Skeletal muscle satellite cell (primary cell): ENCODE results near the gene NTN4.
"Not testable (repeated sequence)": the region's sequence is repeated elsewhere in the genome, so short reads cannot be mapped to it uniquely, and the experiment has no call there.

Source experiments
- H3K27me3 ChIP-seq: 2 replicates; pipeline ENCODE4 v1.7.0; 2013; ENCODE audit warnings: low read length; ENCODE audit not compliant: control insufficient read depth, insufficient read depth
- H3K36me3 ChIP-seq: 2 replicates; pipeline ENCODE4 v1.7.0; 2013; ENCODE audit warnings: mild to moderate bottlenecking, control low read depth, low read length; ENCODE audit not compliant: insufficient read depth
- H3K4me1 ChIP-seq: 2 replicates; pipeline ENCODE4 v1.7.0; 2013; ENCODE audit warnings: low read length; ENCODE audit not compliant: control insufficient read depth, insufficient read depth
- H3K4me2 ChIP-seq: 2 replicates; pipeline ENCODE4 v1.7.0; 2013; ENCODE audit warnings: mild to moderate bottlenecking, low read length
- H3K4me3 ChIP-seq: 2 replicates; pipeline ENCODE4 v1.7.0; 2013; ENCODE audit warnings: low read length
- H3K9ac ChIP-seq: 2 replicates; pipeline ENCODE4 v1.7.0; 2013; ENCODE audit warnings: mild to moderate bottlenecking, low read depth, low read length, moderate library complexity
- H3K9me3 ChIP-seq: replicated peaks from 2 replicates; pipeline ENCODE4 v1.7.0; 2013; ENCODE audit warnings: mild to moderate bottlenecking, control low read depth, low read length

NTN4 gene

DNA sequence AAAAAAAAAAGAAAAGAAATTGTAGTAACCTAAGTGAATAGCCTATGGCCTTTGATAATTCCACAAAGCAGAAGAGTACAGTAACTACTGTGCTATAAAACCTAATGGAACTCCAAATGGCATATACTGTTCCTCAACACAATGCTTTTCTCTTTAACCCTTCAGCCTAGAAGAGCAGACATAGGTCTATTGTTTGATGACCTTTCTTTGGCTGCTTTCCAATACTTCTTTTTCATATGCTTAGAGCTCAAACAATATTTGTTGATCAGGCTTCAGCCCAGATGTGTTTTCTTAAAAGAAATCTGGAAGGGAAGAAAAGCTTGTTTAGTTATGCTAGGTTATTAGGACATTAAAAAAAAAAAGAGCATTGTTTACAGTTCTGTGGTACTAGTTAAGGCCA, 116.4 kb downstream of the NTN4 start:
- Histone ChIP-seq H3K9me3 (no peaks in the 10 kb centered on the region), H3K4me1 (no peaks in the 10 kb centered on the region), H3K4me2 (no peak overlapping the region), H3K36me3 (peaks cover 6% of the 10 kb centered on the region), H3K27me3 (no peaks in the 10 kb centered on the region), H3K4me3 (no peak overlapping the region), H3K9ac (no peak overlapping the region)

DNA sequence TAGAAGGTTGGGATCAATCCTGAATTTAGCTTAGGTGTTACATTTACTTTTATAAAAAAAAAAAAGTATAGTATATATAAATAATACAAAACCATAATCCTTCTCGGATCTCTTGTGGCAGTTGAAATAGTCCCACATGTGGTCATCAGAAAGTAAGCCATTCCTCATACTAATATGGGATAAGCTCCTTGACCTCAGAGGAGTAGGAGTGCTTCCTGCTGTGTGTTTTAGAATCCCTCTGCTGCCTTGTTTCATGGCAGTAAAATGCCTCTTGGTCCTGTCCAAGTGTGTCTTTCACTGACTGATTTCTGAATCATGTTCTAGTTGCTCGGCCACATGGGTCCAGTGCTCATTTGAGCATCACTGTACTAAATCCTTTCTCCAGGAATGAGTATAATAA, 117.0 kb downstream of the NTN4 start:
- H3K36me3 ChIP-seq: peaks cover 3% of the 10 kb centered on the region
- no peaks in the 10 kb centered on the region for H3K4me1 ChIP-seq
- H3K4me2 ChIP-seq: no peak overlapping the region
- H3K9me3 ChIP-seq: no peaks in the 10 kb centered on the region
- H3K9ac ChIP-seq: no peak overlapping the region
- H3K4me3 ChIP-seq: no peak overlapping the region
- H3K27me3 ChIP-seq: no peaks in the 10 kb centered on the region

DNA sequence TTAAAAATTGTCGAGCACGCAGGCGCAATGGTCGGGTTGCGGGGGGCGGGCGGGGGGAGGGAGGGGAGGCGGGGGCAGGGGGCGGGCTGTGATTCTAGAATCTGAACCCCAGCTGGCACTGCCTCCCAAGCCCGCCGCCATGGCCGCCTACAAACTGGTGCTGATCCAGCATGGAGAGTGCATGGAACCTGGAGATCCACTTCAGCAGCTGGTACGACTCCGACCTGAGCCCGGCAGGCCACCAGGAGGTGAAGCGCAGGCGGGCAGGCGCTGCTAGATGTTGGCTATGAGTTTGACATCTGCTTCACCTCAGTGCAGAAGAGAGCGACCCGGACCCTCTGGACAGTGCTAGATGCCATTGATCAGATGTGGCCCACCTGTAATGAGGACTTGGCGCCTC, 118.4 kb downstream of the NTN4 start:
- no peaks in the 10 kb centered on the region for H3K27me3 ChIP-seq
- H3K36me3 ChIP-seq: peaks cover 3% of the 10 kb centered on the region
- H3K4me1 ChIP-seq: no peaks in the 10 kb centered on the region
- no peaks in the 10 kb centered on the region for H3K9me3 ChIP-seq
- H3K9ac ChIP-seq: no peak overlapping the region
- H3K4me3 ChIP-seq: no peak overlapping the region
- H3K4me2 ChIP-seq: no peak overlapping the region

DNA sequence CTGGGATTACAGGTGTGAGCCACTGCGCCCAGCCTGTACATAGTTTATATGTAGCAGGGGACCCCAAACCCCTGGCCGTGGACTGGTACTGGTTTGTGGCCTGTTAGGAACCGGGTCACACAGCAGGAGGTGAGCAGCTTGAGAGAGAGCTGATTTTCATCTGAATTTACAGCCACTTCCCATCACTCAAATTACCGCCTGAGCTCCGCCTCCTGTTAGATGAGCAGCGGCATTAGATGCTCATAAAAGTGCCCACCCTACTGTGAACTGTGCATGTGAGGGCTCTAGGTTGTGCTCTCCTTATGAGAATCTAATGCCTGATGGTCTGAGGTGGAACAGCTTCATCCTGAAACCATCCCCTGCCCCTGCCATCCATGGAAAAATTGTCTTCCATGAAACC, 119.3 kb downstream of the NTN4 start:
- Histone ChIP-seq H3K9me3 (no peaks in the 10 kb centered on the region), H3K4me2 (no peak overlapping the region), H3K9ac (no peak overlapping the region), H3K4me3 (no peak overlapping the region), H3K4me1 (no peaks in the 10 kb centered on the region), H3K27me3 (no peaks in the 10 kb centered on the region), H3K36me3 (peaks cover 3% of the 10 kb centered on the region)

GRCh38 chr12:95663525-95663924, 127.0 kb downstream of the NTN4 start:
- H3K9me3 ChIP-seq: no peaks in the 10 kb centered on the region
- H3K36me3 ChIP-seq: peaks cover 17% of the 10 kb centered on the region
- H3K27me3 ChIP-seq: no peaks in the 10 kb centered on the region
- no peak overlapping the region for H3K9ac ChIP-seq
- H3K4me2 ChIP-seq: no peak overlapping the region
- no peaks in the 10 kb centered on the region for H3K4me1 ChIP-seq
- H3K4me3 ChIP-seq: no peak overlapping the region

DNA sequence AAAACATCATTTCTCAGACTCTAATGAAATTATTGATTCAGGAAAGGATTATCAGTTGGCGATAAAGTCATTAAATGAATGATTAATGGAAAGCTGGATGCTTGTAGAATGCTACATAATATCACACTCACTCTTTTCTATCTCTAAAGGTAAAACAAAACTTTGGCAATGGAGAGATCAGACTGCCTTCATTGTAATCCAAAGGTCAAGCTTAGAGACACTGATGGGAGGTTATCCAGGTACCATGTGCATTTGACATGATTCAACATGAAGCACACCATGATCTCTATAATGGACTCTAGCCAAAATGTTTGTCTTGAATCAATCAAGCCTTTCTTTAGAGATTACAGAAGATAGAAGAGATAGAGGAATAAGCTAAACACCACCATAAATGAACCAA, 129.2 kb downstream of the NTN4 start:
- no peaks in the 10 kb centered on the region for H3K9me3 ChIP-seq
- H3K36me3 ChIP-seq: peaks cover 20% of the 10 kb centered on the region
- H3K27me3 ChIP-seq: no peaks in the 10 kb centered on the region
- no peaks in the 10 kb centered on the region for H3K4me1 ChIP-seq
- no peak overlapping the region for H3K4me3 ChIP-seq
- no peak overlapping the region for H3K4me2 ChIP-seq
- H3K9ac ChIP-seq: no peak overlapping the region

GRCh38 chr12:95658386-95658785, 132.2 kb downstream of the NTN4 start:
- Histone ChIP-seq H3K9ac (no peak overlapping the region), H3K9me3 (no peaks in the 10 kb centered on the region), H3K27me3 (no peaks in the 10 kb centered on the region), H3K4me2 (no peak overlapping the region), H3K36me3 (peaks cover 12% of the 10 kb centered on the region), H3K4me3 (no peak overlapping the region), H3K4me1 (peaks cover 12% of the 10 kb centered on the region)

DNA sequence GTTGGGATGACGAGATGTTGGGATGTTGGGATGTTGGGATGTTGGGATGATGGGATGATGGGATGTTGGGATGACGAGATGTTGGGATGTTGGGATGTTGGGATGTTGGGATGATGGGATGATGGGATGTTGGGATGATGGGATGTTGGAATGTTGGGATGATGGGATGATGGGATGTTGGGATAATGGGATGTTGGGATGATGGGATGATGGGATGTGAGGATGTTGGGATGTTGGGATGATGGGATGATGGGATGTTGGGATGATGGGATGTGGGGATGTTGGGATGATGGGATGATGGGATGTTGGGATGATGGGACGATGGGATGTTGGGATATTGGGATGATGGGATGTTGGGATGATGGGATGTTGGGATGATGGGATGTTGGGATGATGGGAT, 135.9 kb downstream of the NTN4 start:
- not testable (repeated sequence) for H3K27me3 ChIP-seq, H3K9ac ChIP-seq, H3K4me3 ChIP-seq, H3K36me3 ChIP-seq, H3K4me2 ChIP-seq, H3K9me3 ChIP-seq
- H3K4me1 ChIP-seq: peaks cover 17% of the 10 kb centered on the region

DNA sequence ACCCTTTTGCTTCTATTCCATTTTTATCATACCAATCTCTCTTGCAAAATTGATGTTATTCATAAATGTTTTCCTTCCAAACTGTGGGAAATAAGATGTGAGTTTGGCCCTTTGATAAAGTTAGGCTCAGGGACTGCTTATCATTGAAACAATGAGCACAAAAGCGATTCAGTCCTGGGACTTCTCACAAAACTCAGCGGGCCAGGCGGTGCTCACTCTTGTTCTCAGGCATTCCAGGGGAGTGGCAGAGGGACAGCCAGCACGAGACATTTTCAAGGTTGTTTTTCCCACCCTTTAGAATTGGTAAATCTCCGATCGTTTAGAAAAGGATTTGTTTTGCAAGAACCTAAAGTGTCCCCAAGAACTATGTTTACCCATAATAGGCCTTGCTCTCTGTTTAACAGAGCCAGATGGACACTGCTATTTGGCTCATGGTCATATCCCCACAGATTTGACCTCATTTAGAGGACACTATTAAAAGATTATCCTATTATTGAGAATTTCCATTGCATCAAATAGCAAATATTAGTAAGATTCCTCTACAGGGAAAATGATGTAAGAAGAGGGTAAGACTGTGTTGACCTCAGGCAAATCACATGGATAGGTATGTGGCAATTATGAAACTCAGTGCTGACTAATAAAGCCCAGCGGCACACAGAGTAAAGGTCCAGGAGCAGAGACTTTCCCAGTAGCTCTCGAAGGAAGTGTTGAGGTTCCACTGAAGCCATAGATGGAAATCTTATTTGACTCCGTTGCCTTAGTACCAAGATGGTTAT, 136.6 kb downstream of the NTN4 start:
- H3K4me3 ChIP-seq: no peak overlapping the region
- peak overlapping the region; percentile 64 for H3K9ac ChIP-seq

DNA sequence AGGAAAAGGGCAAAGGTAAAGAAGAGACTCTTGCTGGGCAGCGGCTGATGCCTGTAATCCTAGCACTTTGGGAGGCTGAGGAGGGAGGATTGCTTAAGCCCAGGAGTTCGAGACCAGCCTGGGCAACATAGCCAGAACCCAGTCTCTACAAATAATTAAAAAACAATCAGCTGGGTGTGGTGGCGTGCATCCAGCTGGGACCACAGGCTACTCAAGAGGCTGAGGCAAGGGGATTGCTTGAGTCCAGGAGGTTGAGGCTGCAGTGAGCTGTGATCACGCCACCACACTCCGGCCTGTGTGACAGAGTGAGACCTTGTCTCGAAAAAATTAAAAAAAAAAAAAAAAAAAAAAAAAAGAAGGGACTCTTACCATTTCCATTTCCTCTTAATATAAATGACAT, 138.9 kb downstream of the NTN4 start:
- no peak overlapping the region for H3K4me3 ChIP-seq
- no peak overlapping the region for H3K9ac ChIP-seq
- no peaks in the 10 kb centered on the region for H3K27me3 ChIP-seq

More for the DNA sequence above, 136.6 kb downstream of the NTN4 start:
- peaks cover 23% of the 10 kb centered on the region for H3K4me1 ChIP-seq
- H3K27me3 ChIP-seq: no peaks in the 10 kb centered on the region
- H3K36me3 ChIP-seq: peaks cover 8% of the 10 kb centered on the region
- no peak overlapping the region for H3K4me2 ChIP-seq
- no peaks in the 10 kb centered on the region for H3K9me3 ChIP-seq

DNA sequence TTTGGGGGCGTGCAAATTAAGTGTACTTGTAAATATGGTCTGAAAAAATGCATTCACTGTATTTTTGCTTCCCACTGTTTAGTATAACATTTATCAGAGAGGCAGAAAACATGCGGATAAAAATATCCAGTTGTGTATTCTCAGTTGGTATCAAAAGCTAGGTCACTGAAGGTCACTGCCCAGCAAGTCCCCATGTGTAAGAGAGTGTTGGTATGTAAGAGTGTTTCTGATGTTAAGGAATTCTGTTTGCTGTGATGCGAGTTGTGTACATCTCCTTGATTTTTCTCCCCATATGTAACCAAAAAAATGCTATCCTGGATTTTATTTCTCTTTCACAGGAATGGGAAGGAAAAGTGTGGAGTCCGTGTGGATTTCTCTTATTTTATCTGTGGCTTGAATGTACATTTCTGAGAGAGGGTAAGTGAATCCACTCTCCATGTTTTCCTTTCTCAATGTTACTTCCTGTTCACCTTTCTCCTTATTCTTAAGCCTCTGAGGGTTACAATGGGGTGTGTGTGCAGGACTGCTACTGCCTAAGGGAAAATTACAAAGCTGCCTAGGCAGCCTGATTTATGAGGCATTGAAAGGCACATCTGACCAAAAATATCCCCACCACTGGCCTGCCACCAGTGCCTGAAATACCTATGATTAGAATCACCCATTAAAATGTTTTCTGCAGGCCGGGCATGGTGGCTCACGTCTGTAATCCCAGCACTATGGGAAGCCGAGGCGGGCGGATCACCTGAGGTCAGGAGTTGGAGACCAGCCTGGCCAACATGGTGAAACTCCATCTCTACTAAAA, 141.4 kb downstream of the NTN4 start:
- Histone ChIP-seq H3K4me3 (no peak overlapping the region), H3K9me3 (no peaks in the 10 kb centered on the region), H3K36me3 (no peaks in the 10 kb centered on the region), H3K4me2 (no peak overlapping the region), H3K27me3 (no peaks in the 10 kb centered on the region), H3K4me1 (peaks cover 23% of the 10 kb centered on the region), H3K9ac (peak overlapping the region; percentile 5)

More for the DNA sequence above, 138.9 kb downstream of the NTN4 start:
- Histone ChIP-seq H3K9me3 (no peaks in the 10 kb centered on the region), H3K4me1 (peaks cover 27% of the 10 kb centered on the region), H3K36me3 (no peaks in the 10 kb centered on the region), H3K4me2 (no peak overlapping the region)
